ENCODE measurements around the gene EDNRA.

EDNRA gene

DNA sequence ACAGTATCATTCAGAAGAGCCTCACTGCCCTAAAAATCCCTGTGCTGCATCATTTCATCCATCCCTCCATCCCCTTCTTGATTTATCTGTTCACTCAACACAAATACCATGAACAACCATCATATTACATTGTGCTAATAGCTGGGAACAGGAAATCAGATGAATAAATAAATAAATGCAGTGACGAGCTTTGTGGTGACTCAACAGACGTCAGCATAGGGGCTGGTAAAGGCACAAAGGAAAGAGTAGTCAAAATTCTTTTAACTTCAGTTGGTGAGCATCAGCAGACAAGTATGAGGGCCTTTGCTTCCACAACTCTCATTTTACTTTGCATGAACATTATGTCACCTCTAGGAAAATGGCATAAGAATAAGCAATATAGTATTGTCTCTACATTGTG lies 65.5 kb downstream of the EDNRA start:
- TF ChIP-seq, protein P1, sequence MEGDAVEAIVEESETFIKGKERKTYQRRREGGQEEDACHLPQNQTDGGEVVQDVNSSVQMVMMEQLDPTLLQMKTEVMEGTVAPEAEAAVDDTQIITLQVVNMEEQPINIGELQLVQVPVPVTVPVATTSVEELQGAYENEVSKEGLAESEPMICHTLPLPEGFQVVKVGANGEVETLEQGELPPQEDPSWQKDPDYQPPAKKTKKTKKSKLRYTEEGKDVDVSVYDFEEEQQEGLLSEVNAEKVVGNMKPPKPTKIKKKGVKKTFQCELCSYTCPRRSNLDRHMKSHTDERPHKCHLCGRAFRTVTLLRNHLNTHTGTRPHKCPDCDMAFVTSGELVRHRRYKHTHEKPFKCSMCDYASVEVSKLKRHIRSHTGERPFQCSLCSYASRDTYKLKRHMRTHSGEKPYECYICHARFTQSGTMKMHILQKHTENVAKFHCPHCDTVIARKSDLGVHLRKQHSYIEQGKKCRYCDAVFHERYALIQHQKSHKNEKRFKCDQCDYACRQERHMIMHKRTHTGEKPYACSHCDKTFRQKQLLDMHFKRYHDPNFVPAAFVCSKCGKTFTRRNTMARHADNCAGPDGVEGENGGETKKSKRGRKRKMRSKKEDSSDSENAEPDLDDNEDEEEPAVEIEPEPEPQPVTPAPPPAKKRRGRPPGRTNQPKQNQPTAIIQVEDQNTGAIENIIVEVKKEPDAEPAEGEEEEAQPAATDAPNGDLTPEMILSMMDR (IDR thresholded peaks at IDR 0.05; ENCODE audit: insufficient read depth, low read length, missing control alignments) = no peak
- POLR2A ChIA-PET = no interaction called here
- no peak overlapping the region for H3K4me3 ChIP-seq (ENCODE audit: low read depth, low read length)
- CTCF ChIA-PET = interaction anchor here (0.6 to 1.8 kb wide), 7 partner anchors 19 to 435 kb away, joined by 3 to 6 read pairs (median 4); no protein-coding TSS in a partner anchor
- peak; percentile 93 for DNase-seq (ENCODE audit: low read depth, low spot score)

DNA sequence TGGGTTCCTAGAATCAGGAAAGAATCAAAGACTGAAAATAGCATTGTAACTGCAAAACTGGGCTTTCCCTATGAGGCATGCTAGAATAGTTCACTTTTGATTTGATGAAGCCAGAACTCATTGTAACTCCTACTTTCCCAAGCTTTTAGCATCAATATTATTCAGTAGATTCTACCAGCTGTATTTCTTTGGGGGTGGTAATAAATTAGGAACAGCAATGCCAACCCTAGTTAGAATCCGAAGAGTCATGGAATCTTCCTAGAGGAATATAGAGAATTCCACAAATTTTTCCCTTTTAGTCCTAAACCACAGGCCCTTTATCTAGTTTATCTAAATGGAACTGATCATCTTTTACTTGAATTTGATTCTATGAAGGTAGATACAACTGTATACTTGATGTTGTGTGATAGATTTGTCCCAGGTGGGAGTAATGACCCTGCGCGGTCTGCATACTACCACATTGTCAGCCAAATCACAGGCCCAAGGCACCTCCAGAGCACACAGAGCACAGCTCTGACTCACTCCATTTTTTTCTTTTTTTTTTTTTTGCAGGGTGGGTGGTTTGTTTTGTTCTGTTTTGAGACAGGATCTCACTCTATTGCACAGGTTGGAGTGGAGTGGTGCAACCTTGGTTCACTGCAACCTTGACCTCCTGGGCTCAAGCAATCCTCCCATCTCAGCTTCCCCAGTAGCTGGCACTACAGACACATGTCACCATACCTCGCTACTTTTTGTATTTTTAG lies 66.6 kb downstream of the EDNRA start:
- H3K4me3 ChIP-seq (ENCODE audit: low read depth, low read length) = no peak overlapping the region
- TF ChIP-seq, protein P1 (IDR thresholded peaks at IDR 0.05; ENCODE audit: insufficient read depth, low read length, missing control alignments) = no peak
- no peak for DNase-seq (ENCODE audit: low read depth, low spot score)
- POLR2A ChIA-PET = interaction anchor here (1.3 kb wide), 1 partner anchor 9 kb away, joined by 5 read pairs; no protein-coding TSS in a partner anchor
- CTCF ChIA-PET = interaction anchor here (0.6 to 1.0 kb wide), 2 partner anchors 43 to 45 kb away, joined by 3 read pairs; no protein-coding TSS in a partner anchor

DNA sequence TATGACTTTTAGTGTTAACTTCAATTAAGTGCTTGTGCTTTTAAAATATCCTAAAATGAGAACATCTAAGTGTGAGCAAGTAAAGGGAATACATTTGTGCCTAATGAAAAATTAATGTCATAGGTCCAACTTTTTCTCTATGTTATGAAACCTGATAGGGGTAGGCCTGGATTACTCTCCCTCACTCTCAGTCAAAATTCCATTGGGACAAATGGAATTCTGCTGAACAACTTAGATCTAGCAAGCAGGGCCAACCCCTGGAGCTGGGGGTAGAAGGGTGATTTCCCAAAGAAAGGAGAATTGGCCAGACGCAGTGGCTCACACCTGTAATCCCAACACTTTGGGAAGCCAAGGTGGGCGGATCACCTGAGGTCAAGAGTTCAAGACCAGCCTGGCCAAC lies 67.4 kb downstream of the EDNRA start:
- no peak overlapping the region for H3K4me3 ChIP-seq (ENCODE audit: low read depth, low read length)
- TF ChIP-seq, protein P1 (IDR thresholded peaks at IDR 0.05; ENCODE audit: insufficient read depth, low read length, missing control alignments) = no peak
- POLR2A ChIA-PET = interaction anchor here (1.3 kb wide), 1 partner anchor 9 kb away, joined by 5 read pairs; no protein-coding TSS in a partner anchor
- DNase-seq (ENCODE audit: low read depth, low spot score) = no peak
- CTCF ChIA-PET = interaction anchor here (0.6 to 1.0 kb wide), 3 partner anchors 13 to 44 kb away, joined by 3 read pairs; no protein-coding TSS in a partner anchor

DNA sequence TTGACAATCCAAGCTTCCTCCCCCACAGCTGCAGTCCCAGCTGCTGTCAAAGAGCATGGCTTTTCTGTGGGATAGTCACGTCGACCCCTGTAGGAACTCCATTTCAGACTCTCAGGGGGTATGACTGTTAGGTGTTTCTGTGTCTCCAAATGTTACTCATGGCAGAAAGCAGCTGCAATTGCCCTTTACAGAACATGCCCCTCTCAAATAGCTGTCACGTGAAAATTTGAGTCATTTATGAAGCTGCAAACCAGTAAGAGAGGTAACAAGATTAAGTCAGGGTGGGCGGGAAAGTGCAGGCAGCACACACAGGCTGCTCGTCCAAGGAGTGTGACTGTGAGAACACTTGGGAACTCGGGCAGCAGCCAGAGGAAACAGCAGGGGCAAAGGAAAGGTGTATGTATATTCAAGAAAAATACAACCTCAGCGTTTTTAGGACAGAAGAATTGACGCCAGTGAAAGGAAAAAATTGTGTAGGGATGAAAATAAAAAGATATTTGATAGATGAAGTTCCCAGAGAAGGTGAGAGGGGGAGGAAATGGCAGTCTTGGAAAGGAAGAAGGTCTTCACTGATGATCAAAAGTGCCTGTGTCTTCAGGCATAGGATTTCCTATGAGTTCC lies 69.8 kb downstream of the EDNRA start:
- ChIA-PET POLR2A (no interaction called here), CTCF (interaction anchor here (0.9 to 2.1 kb wide), 4 partner anchors 32 to 439 kb away, joined by 3 to 6 read pairs (median 3); no protein-coding TSS in a partner anchor)
- H3K4me3 ChIP-seq (ENCODE audit: low read depth, low read length) = peak overlapping the region; percentile 26; the same call in 1 of the 2 replicates
- DNase-seq (ENCODE audit: low read depth, low spot score) = no peak
- TF ChIP-seq, protein P1 (IDR thresholded peaks at IDR 0.05; ENCODE audit: insufficient read depth, low read length, missing control alignments) = no peak

DNA sequence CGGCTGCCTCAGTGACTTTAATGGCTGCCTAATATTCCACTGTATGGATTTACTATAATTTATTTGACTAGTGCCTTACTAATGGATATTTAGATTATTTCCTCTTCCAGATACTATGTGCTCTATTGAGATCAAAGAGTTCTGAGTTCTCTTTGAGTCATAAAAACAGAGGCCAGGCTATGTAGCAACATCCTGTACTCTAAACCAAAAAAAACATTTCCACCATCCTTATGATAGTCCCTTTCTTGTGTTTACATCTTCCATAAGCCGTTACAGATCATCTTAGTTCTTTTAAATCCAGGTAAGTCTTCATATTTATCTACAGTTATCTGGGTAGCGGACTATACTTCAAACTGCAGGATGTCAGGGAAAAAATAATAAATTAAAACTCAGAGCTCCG lies 79.7 kb downstream of the EDNRA start:
- ChIA-PET CTCF (interaction anchor here (0.7 kb wide), 1 partner anchor 15 kb away, joined by 3 read pairs; no protein-coding TSS in a partner anchor), POLR2A (no interaction called here)
- TF ChIP-seq, protein P1 (IDR thresholded peaks at IDR 0.05; ENCODE audit: insufficient read depth, low read length, missing control alignments) = no peak
- H3K4me3 ChIP-seq (ENCODE audit: low read depth, low read length) = no peak overlapping the region
- no peak for DNase-seq (ENCODE audit: low read depth, low spot score)

DNA sequence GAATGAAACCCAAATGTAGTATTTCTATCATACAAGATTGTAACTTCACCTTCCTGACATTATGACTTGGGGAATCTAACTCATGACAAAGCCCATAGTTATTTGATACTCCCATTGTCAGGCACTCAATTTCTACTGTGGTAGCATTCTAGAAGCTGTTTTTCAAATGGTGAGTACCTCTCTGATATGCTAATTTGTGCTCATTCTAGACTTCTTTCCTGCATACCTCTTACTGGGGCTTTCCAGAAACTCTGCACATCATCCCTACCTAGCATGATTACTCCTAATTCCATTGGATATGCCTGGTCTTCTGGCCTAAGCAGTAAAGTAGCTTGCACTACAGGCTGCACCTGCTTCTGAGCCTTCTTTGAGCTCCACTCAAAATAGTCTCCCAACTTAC lies 85.9 kb downstream of the EDNRA start:
- H3K4me3 ChIP-seq (ENCODE audit: low read depth, low read length) = no peak overlapping the region
- DNase-seq (ENCODE audit: low read depth, low spot score) = no peak
- TF ChIP-seq, protein P1 (IDR thresholded peaks at IDR 0.05; ENCODE audit: insufficient read depth, low read length, missing control alignments) = no peak
- ChIA-PET CTCF (interaction anchor here (0.6 kb wide), 1 partner anchor 10 kb away, joined by 3 read pairs; no protein-coding TSS in a partner anchor), POLR2A (no interaction called here)
